Tibial nerve (tissue), 4 donors: Measurements from ENCODE around the gene OPCML.

Experiments used
- EP300 ChIP-seq, 2 donors: sonication (generic); formaldehyde crosslinking; IDR thresholded peaks; one replicate each; pipeline ENCODE4 v1.6.1; 2017; ENCODE audit warnings: antibody characterized with exemption in 2 of 2, mild to moderate bottlenecking in 1 of 2
- POLR2A ChIP-seq, 2 donors: fragments of 450-650 bp; IDR thresholded peaks; one replicate each; pipeline ENCODE4 v1.6.1; 2017; ENCODE audit warnings: antibody characterized with exemption in 2 of 2, mild to moderate bottlenecking in 2 of 2, moderate library complexity in 2 of 2
- TF ChIP-seq, protein P1 (sequence below), 5 experiments: fragments of 200-600 bp in 3 of 5; fragments of 450-650 bp in 2 of 5; sonication (generic) in 3 of 5; IDR thresholded peaks; one replicate each; pipeline ENCODE4 v1.5.1; 2016 to 2019; ENCODE audit warnings: antibody characterized with exemption in 5 of 5, mild to moderate bottlenecking in 3 of 5, moderate library complexity in 2 of 5

DNA sequence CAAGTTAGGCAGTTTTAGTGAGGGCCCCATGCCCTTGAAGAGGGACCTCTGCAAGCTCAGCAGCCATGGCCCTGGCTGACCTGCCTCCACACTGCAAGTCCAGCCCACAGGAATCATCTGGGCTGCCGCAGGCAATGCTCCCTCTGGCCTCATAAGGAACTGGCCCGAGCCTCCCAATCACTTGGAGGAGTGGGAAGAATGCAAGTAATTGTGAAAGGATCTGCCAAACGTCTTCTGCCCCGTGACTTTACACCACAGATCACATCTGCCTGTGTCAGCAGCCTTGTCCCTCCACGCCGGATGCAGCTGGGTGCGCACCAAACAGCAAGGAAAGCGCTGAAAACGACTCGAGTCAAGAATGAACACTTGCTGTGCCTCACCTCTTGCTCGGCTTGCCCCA lies 23.8 kb downstream of the OPCML start:
- TF ChIP-seq, protein P1, sequence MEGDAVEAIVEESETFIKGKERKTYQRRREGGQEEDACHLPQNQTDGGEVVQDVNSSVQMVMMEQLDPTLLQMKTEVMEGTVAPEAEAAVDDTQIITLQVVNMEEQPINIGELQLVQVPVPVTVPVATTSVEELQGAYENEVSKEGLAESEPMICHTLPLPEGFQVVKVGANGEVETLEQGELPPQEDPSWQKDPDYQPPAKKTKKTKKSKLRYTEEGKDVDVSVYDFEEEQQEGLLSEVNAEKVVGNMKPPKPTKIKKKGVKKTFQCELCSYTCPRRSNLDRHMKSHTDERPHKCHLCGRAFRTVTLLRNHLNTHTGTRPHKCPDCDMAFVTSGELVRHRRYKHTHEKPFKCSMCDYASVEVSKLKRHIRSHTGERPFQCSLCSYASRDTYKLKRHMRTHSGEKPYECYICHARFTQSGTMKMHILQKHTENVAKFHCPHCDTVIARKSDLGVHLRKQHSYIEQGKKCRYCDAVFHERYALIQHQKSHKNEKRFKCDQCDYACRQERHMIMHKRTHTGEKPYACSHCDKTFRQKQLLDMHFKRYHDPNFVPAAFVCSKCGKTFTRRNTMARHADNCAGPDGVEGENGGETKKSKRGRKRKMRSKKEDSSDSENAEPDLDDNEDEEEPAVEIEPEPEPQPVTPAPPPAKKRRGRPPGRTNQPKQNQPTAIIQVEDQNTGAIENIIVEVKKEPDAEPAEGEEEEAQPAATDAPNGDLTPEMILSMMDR (IDR thresholded peaks at IDR 0.05) = no peak
- no peak for TF ChIP-seq POLR2A (IDR thresholded peaks at IDR 0.05)
- TF ChIP-seq EP300 (IDR thresholded peaks at IDR 0.05) = no peak
